ENCODE measurements around the gene PABPN1.

DNA sequence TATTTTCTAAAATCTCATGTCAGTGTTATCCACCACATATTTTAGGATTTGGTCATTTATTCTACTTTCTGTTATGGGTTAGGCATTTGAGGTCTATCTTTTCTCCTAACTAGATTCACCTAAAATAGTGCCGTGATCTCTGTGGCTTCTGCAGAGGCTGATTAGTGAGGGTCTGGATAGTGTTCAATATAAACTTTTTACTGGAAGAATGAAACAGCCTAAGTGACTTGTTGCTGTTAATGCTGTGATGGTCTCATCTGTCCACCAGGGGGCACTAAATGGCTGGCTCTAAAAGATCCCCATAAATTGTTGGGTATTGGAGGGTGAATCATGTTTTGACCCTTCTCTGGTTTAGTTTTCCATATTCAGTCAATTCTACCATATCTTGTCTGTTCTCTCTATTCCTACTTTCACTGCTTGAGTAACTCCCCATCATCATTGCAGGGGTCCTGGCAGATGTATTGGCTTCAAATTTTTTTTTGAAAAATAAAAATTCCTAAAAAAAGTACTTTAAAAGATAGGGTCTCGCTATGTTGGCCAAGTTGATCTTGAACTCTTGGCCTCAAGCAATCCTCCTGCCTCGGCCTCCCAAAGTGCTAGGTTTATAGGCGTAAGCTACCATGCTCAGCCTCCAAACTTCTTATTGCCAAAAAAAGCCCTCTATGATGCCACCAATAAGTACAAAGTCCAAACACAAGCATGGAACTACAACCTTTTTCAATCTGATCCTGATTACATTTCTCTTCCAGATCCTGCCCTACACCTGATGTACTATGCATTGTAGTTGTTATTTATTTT is 6.9 kb downstream of the PABPN1 start:
- TF ChIP-seq, protein P1, sequence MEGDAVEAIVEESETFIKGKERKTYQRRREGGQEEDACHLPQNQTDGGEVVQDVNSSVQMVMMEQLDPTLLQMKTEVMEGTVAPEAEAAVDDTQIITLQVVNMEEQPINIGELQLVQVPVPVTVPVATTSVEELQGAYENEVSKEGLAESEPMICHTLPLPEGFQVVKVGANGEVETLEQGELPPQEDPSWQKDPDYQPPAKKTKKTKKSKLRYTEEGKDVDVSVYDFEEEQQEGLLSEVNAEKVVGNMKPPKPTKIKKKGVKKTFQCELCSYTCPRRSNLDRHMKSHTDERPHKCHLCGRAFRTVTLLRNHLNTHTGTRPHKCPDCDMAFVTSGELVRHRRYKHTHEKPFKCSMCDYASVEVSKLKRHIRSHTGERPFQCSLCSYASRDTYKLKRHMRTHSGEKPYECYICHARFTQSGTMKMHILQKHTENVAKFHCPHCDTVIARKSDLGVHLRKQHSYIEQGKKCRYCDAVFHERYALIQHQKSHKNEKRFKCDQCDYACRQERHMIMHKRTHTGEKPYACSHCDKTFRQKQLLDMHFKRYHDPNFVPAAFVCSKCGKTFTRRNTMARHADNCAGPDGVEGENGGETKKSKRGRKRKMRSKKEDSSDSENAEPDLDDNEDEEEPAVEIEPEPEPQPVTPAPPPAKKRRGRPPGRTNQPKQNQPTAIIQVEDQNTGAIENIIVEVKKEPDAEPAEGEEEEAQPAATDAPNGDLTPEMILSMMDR (IDR thresholded peaks at IDR 0.05): peak; percentile 81 to 86 (median 84)
- TF ChIP-seq POLR2A (IDR thresholded peaks at IDR 0.05): no peak

All from uterus (tissue), 2 donors.